ENCODE data around the gene NRXN3. TPM values are rescaled to one million over a fixed set of nuclear protein-coding genes. Genes with fewer than 3 reads are reported as not detected.

NRXN3 gene
- total RNA-seq, 1 donor from 2014 or later, result 5.9 TPM

DNA sequence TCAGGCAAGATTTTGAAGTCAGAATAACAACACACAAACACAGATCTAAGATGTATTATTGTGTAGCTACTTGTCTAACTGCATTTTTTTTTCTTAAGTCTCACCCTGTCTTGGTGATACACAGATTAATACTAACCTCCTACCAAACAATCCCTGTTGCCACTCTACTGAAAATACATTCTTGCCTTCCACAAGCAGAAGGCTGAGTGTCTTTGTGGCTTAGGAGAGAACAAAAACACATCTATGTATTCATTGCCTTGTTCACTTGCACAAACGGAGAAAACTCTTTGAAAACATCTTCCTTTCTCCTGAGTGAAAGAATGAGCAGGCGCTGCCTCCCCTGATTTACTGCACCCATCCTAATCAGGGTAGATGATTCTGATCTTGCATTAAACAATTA is 1398.9 kb downstream of the NRXN3 start:
- H3K9ac ChIP-seq, result no peak overlapping the region
- H3K36me3 Mint-ChIP-seq, result no peaks in the 10 kb centered on the region
- no peaks in the 10 kb centered on the region for H3K27me3 ChIP-seq
- H4K20me1 ChIP-seq (ENCODE audit: low read depth), result no peaks in the 10 kb centered on the region
- H3K4me2 ChIP-seq, result no peak overlapping the region
- H3K4me1 Mint-ChIP-seq, result peaks cover 26% of the 10 kb centered on the region
- peaks cover 6% of the 10 kb centered on the region for H3K36me3 ChIP-seq
- H3K79me2 ChIP-seq (ENCODE audit: low read depth), result no peaks in the 10 kb centered on the region
- no peak overlapping the region for H2AFZ ChIP-seq (replicated peaks)
- peaks cover 22% of the 10 kb centered on the region for H3F3A ChIP-seq (ENCODE audit: low read depth)
- H3K27me3 Mint-ChIP-seq (ENCODE audit: insufficient read depth, low read depth), result no peaks in the 10 kb centered on the region
- H3K9me3 ChIP-seq (ENCODE audit: low read depth), result no peaks in the 10 kb centered on the region
- H3K4me1 ChIP-seq, result peaks cover 65% of the 10 kb centered on the region
- no peaks in the 10 kb centered on the region for H3K9me3 Mint-ChIP-seq
- TF ChIP-seq, protein P1, sequence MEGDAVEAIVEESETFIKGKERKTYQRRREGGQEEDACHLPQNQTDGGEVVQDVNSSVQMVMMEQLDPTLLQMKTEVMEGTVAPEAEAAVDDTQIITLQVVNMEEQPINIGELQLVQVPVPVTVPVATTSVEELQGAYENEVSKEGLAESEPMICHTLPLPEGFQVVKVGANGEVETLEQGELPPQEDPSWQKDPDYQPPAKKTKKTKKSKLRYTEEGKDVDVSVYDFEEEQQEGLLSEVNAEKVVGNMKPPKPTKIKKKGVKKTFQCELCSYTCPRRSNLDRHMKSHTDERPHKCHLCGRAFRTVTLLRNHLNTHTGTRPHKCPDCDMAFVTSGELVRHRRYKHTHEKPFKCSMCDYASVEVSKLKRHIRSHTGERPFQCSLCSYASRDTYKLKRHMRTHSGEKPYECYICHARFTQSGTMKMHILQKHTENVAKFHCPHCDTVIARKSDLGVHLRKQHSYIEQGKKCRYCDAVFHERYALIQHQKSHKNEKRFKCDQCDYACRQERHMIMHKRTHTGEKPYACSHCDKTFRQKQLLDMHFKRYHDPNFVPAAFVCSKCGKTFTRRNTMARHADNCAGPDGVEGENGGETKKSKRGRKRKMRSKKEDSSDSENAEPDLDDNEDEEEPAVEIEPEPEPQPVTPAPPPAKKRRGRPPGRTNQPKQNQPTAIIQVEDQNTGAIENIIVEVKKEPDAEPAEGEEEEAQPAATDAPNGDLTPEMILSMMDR (IDR thresholded peaks at IDR 0.05), result no peak
- no peak for TF ChIP-seq EZH2phosphoT487 (IDR thresholded peaks at IDR 0.05)
- TF ChIP-seq EZH2 (IDR thresholded peaks at IDR 0.05), result no peak
- H3K4me3 Mint-ChIP-seq, result no peak overlapping the region
- DNase-seq (ENCODE audit: low spot score), result no peak
- no peak overlapping the region for H3K4me3 ChIP-seq
- H3K27ac ChIP-seq, result no peak overlapping the region
- H3K27ac Mint-ChIP-seq, result no peak overlapping the region

DNA sequence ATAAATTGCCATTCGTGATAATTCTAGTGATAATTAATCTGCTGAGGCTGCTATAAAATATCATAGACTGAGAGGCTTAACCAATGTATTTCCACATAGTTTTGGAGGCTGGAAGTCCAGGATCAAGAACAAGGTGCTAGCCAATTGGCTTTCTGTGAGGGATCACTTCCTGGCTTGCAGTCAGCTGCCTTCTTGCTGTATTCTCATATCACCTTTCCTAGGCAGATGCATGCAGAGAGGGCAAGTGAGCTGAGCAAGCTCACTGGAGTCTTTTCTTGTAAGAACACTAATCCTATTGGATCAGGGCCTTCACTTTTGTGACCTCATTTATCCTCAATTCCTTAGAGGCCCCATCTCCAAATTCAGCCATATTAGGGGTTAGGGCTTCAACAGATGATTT is 1400.5 kb downstream of the NRXN3 start:
- Mint-ChIP-seq H3K9me3 (no peaks in the 10 kb centered on the region), H3K27me3 (ENCODE audit: insufficient read depth, low read depth) (no peaks in the 10 kb centered on the region), H3K36me3 (no peaks in the 10 kb centered on the region), H3K4me3 (no peak overlapping the region), H3K27ac (no peak overlapping the region), H3K4me1 (peaks cover 38% of the 10 kb centered on the region)
- Histone ChIP-seq H4K20me1 (ENCODE audit: low read depth) (no peaks in the 10 kb centered on the region), H3K36me3 (peaks cover 6% of the 10 kb centered on the region), H3K4me3 (no peak overlapping the region), H3K27me3 (no peaks in the 10 kb centered on the region), H2AFZ (replicated peaks) (no peak overlapping the region), H3K4me1 (peaks cover 71% of the 10 kb centered on the region), H3K27ac (no peak overlapping the region), H3K9ac (no peak overlapping the region), H3K9me3 (ENCODE audit: low read depth) (no peaks in the 10 kb centered on the region), H3K4me2 (peak overlapping the region; percentile 48), H3K79me2 (ENCODE audit: low read depth) (no peaks in the 10 kb centered on the region), H3F3A (ENCODE audit: low read depth) (peaks cover 22% of the 10 kb centered on the region)
- TF ChIP-seq EZH2 (IDR thresholded peaks at IDR 0.05), result no peak
- TF ChIP-seq, protein P1 (IDR thresholded peaks at IDR 0.05), result no peak
- TF ChIP-seq EZH2phosphoT487 (IDR thresholded peaks at IDR 0.05), result no peak
- peak; percentile 31 for DNase-seq (ENCODE audit: low spot score)

DNA sequence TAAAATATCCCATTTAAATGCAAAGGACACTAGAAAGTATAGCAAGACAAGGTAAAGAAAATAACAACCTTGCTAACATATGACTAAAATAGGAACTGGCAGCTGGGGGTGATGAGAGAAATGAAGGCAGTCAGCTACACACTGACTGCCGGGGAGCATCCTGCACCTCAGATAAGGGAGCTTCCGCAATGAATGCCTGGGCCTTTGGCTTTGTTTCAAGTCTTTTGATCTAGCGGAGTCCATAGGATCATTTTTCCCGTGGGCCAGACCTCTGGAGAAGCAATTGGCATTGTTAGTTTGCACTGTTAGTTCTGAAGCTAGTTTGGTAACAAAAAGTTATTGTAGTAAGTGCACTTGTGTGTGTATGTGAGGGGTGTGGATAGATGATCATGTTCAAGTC is 1401.2 kb downstream of the NRXN3 start:
- Histone ChIP-seq H3K9me3 (ENCODE audit: low read depth) (no peaks in the 10 kb centered on the region), H3K4me1 (peaks cover 72% of the 10 kb centered on the region), H3K4me3 (no peak overlapping the region), H3F3A (ENCODE audit: low read depth) (peaks cover 22% of the 10 kb centered on the region), H3K9ac (no peak overlapping the region), H3K36me3 (peaks cover 6% of the 10 kb centered on the region), H3K27me3 (no peaks in the 10 kb centered on the region), H3K79me2 (ENCODE audit: low read depth) (no peaks in the 10 kb centered on the region), H4K20me1 (ENCODE audit: low read depth) (no peaks in the 10 kb centered on the region), H3K27ac (no peak overlapping the region), H2AFZ (replicated peaks) (no peak overlapping the region), H3K4me2 (peak overlapping the region; percentile 48)
- Mint-ChIP-seq H3K27me3 (ENCODE audit: insufficient read depth, low read depth) (no peaks in the 10 kb centered on the region), H3K9me3 (no peaks in the 10 kb centered on the region), H3K4me1 (peaks cover 43% of the 10 kb centered on the region), H3K36me3 (no peaks in the 10 kb centered on the region), H3K27ac (no peak overlapping the region), H3K4me3 (no peak overlapping the region)
- DNase-seq (ENCODE audit: low spot score), result peak; percentile 40
- TF ChIP-seq, protein P1 (IDR thresholded peaks at IDR 0.05), result no peak
- TF ChIP-seq EZH2 (IDR thresholded peaks at IDR 0.05), result no peak
- no peak for TF ChIP-seq EZH2phosphoT487 (IDR thresholded peaks at IDR 0.05)
